ENCODE measurements around the gene ASXL1.
"Not testable (repeated sequence)": the region's sequence is repeated elsewhere in the genome, so short reads cannot be mapped to it uniquely, and the experiment has no call there.

Gene ASXL1

DNA sequence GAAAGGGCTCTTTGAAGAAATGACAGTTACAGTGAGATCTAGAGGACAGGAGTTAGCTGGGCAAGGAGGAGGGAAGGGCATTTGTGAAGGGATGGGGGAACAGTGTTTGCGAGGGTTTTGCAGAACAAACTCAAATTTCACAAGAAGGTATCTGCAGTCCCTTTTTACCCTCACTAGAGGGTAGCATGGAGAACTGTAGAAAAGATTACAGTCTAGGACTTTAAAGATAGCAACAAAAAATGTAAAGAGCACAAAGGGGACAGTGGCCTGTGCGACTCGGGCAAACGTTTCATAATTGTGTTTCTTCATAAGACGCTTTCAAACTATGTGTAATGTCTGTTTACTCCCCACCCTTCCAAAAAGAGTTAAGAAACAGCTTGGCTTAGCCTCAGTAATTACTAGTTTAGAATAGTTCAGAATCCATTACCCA lies 21.2 kb upstream of the ASXL1 start:
- H3K4me2 ChIP-seq (ENCODE audit: low read length): no peak overlapping the region
- no peak overlapping the region for H3K9ac ChIP-seq
- H3K27ac ChIP-seq: no peak overlapping the region
- no peaks in the 10 kb centered on the region for H3K79me2 ChIP-seq
- H2AFZ ChIP-seq: no peak overlapping the region
- no peak overlapping the region for H3K4me3 ChIP-seq (ENCODE audit: low read depth, low read length)
- H3K9me3 ChIP-seq (ENCODE audit: control insufficient read depth, low read length): no peaks in the 10 kb centered on the region
- TF ChIP-seq, protein P1, sequence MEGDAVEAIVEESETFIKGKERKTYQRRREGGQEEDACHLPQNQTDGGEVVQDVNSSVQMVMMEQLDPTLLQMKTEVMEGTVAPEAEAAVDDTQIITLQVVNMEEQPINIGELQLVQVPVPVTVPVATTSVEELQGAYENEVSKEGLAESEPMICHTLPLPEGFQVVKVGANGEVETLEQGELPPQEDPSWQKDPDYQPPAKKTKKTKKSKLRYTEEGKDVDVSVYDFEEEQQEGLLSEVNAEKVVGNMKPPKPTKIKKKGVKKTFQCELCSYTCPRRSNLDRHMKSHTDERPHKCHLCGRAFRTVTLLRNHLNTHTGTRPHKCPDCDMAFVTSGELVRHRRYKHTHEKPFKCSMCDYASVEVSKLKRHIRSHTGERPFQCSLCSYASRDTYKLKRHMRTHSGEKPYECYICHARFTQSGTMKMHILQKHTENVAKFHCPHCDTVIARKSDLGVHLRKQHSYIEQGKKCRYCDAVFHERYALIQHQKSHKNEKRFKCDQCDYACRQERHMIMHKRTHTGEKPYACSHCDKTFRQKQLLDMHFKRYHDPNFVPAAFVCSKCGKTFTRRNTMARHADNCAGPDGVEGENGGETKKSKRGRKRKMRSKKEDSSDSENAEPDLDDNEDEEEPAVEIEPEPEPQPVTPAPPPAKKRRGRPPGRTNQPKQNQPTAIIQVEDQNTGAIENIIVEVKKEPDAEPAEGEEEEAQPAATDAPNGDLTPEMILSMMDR (IDR thresholded peaks at IDR 0.05): peak; percentile 40
- H3K27me3 ChIP-seq (ENCODE audit: control insufficient read depth, insufficient read depth, low read length): no peaks in the 10 kb centered on the region
- H3K36me3 ChIP-seq (ENCODE audit: control insufficient read depth, insufficient read depth, low read length): no peaks in the 10 kb centered on the region
- H3K4me1 ChIP-seq: no peaks in the 10 kb centered on the region

DNA sequence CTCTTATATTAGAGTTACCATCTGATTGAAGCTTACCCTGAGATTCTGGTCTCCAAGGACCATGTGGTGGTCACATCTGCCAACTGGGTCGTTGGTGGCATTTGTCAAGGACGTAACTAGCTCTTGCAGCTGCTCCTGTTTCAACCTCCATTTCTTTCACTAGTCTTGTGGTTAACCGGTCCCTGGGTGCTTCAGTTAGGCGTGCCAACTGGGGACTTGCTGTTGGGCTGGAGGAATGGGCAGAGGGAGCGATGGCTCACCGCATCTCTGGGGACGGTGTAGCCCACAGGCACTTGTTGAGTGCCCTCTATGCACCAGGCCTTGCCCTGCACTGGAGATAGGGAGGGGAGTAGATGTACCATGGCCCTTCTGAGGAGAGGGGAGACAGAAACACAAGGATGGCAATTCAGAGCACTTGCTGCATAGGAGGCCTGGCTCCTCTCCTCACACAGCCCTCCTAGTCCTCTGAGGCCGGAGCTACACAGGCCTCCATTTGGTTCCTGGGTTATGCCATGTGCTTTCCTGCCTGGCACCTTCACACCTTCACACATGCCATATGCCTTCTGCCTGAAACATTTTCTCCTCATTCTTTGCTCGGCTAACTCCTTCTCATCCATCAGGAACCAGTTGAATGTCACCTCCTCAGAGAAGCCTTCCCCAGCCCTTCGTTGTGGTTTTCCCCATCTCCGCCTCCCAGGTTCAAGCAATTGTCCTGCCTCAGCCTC lies 20.0 kb upstream of the ASXL1 start:
- Histone ChIP-seq H3K27me3 (ENCODE audit: control insufficient read depth, insufficient read depth, low read length) (no peaks in the 10 kb centered on the region), H3K9ac (no peak overlapping the region), H3K36me3 (ENCODE audit: control insufficient read depth, insufficient read depth, low read length) (no peaks in the 10 kb centered on the region), H3K4me3 (ENCODE audit: low read depth, low read length) (no peak overlapping the region), H3K9me3 (ENCODE audit: control insufficient read depth, low read length) (no peaks in the 10 kb centered on the region), H3K27ac (no peak overlapping the region), H3K79me2 (no peaks in the 10 kb centered on the region), H2AFZ (no peak overlapping the region), H3K4me1 (no peaks in the 10 kb centered on the region), H3K4me2 (ENCODE audit: low read length) (no peak overlapping the region)
- TF ChIP-seq, protein P1 (IDR thresholded peaks at IDR 0.05): no peak

DNA sequence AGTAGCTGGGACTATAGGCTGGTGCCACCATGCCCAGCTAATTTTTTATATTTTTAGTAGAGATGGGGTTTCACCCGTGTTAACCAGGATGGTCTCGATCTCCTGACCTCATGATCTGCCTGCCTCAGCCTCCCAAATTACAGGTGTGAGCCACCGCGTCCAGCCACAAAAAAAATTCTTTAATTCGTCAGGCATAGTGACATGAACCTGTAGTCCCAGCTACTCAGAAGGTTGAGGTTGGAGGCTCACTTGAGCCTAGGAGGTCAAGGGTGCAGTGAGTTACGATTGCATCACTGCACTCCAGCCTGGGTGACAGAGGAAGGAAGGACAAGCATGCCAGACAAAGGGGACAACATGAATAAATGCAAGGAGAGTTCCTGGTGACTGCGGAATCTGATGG lies 19.5 kb upstream of the ASXL1 start:
- H3K9me3 ChIP-seq (ENCODE audit: control insufficient read depth, low read length): no peaks in the 10 kb centered on the region
- H3K4me2 ChIP-seq (ENCODE audit: low read length): no peak overlapping the region
- H3K36me3 ChIP-seq (ENCODE audit: control insufficient read depth, insufficient read depth, low read length): no peaks in the 10 kb centered on the region
- H3K4me1 ChIP-seq: no peaks in the 10 kb centered on the region
- no peak overlapping the region for H2AFZ ChIP-seq
- TF ChIP-seq, protein P1 (IDR thresholded peaks at IDR 0.05): no peak
- no peaks in the 10 kb centered on the region for H3K27me3 ChIP-seq (ENCODE audit: control insufficient read depth, insufficient read depth, low read length)
- H3K79me2 ChIP-seq: no peaks in the 10 kb centered on the region
- no peak overlapping the region for H3K27ac ChIP-seq
- H3K4me3 ChIP-seq (ENCODE audit: low read depth, low read length): no peak overlapping the region
- H3K9ac ChIP-seq: no peak overlapping the region

DNA sequence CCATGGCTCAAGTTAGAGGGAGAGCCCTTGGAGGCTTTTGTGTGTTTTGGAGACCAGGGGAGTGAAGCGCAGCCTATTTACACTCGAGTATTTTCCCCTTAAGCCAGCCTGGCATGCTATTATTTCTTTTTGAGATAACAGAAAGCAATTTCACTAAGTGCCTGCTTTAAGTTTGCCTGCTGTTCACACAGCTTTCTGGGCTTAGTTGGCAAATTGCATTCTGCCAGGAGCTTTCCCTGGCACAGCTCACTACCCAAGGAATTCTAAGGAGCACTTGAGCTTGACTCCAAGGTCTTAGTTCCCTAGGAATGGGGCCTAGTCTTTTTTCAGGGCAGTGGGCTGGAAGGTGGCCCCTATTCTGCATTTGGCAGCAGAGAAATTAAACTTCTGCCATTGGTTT lies 19.0 kb upstream of the ASXL1 start:
- Histone ChIP-seq H3K36me3 (ENCODE audit: control insufficient read depth, insufficient read depth, low read length) (no peaks in the 10 kb centered on the region), H3K27ac (no peak overlapping the region), H3K4me2 (ENCODE audit: low read length) (no peak overlapping the region), H3K4me3 (ENCODE audit: low read depth, low read length) (no peak overlapping the region), H3K9me3 (ENCODE audit: control insufficient read depth, low read length) (no peaks in the 10 kb centered on the region), H2AFZ (no peak overlapping the region), H3K9ac (no peak overlapping the region), H3K79me2 (no peaks in the 10 kb centered on the region), H3K27me3 (ENCODE audit: control insufficient read depth, insufficient read depth, low read length) (no peaks in the 10 kb centered on the region), H3K4me1 (no peaks in the 10 kb centered on the region)
- TF ChIP-seq, protein P1 (IDR thresholded peaks at IDR 0.05): no peak

DNA sequence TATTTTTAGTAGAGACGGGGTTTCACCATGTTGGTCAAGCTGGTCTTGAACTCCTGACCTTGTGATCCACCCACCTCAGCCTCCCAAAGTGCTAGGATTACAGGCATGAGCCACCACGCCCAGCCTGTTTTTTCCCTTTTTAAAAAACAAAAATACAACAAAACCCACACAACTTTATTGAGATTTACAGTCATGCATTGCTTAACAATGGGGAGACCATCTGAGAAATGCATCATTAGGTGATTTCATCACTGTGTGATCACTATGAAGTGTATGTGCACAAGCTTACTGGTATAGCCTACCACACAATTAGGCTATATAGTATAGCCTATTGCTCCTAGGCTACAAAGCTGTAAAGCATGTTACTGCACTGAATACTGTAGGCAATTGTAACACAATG lies 17.1 kb upstream of the ASXL1 start:
- H3K27ac ChIP-seq; H3K4me1 ChIP-seq; H3K4me3 ChIP-seq (ENCODE audit: low read depth, low read length); H3K9ac ChIP-seq; H3K9me3 ChIP-seq (ENCODE audit: control insufficient read depth, low read length); H3K4me2 ChIP-seq (ENCODE audit: low read length); H3K27me3 ChIP-seq (ENCODE audit: control insufficient read depth, insufficient read depth, low read length); H3K36me3 ChIP-seq (ENCODE audit: control insufficient read depth, insufficient read depth, low read length); H2AFZ ChIP-seq; H3K79me2 ChIP-seq: not testable (repeated sequence)

Measured in parathyroid adenoma (tissue), 2 donors.